K562 (cell line): ENCODE measurements around the gene PSMD1. TPM values are rescaled to one million over a fixed set of nuclear protein-coding genes. Genes with fewer than 3 reads are reported as not detected.

Experiments
- E4F1 ChIP-seq: fragments of 250-450 bp; sonication (Bioruptor Pico); IDR thresholded peaks from 2 replicates; pipeline ENCODE4 v1.5.0; 2021; ENCODE audit warnings: mild to moderate bottlenecking, borderline replicate concordance
- polyA plus RNA-seq, 8 experiments: library from polyadenylated mRNA; depleted of rRNA in 4 of 8; stranded (reverse) in 5 of 8; unstranded in 3 of 8; fragments of >200 nt; fragmentation: Nextera tagmentation in 2 of 8; fragmentation: Illumina TruSeq in 1 of 8; extraction: Ambion mirVana in 2 of 8; extraction: Trizol in 1 of 8; gene quantifications; 2 replicates each; pipeline versions ENCODE4 v1.2.1 to v1.2.3, GENCODE V29; 2011 to 2014; ENCODE audit warnings: inconsistent platforms in 1 of 8, missing spikeins in 1 of 8
- total RNA-seq, 7 experiments: library from RNA; depleted of rRNA in 6 of 7; stranded (reverse); fragments of >200 nt in 6 of 7; fragmentation: Illumina TruSeq in 2 of 7; extraction: Trizol in 2 of 7; gene quantifications; 2 replicates each; pipeline versions ENCODE4 v1.2.1 to v1.2.3, GENCODE V29; 2011 to 2021; ENCODE audit warnings: low replicate concordance in 1 of 7
- TF ChIP-seq, protein P1 (sequence below): fragments of 200-800 bp; sonication (Bioruptor generic); IDR thresholded peaks from 2 replicates; pipeline ENCODE4 v1.6.1; 2016; ENCODE audit warnings: missing genetic modification characterization, missing compliant biosample characterization

PSMD1 gene
- total and polyA plus RNA-seq, 9 of the 15 experiments (the other 6 are each of a cell fraction or from before 2014, with no cell fraction given) = 100 to 257 (median 147) TPM

- TF ChIP-seq, protein P1, sequence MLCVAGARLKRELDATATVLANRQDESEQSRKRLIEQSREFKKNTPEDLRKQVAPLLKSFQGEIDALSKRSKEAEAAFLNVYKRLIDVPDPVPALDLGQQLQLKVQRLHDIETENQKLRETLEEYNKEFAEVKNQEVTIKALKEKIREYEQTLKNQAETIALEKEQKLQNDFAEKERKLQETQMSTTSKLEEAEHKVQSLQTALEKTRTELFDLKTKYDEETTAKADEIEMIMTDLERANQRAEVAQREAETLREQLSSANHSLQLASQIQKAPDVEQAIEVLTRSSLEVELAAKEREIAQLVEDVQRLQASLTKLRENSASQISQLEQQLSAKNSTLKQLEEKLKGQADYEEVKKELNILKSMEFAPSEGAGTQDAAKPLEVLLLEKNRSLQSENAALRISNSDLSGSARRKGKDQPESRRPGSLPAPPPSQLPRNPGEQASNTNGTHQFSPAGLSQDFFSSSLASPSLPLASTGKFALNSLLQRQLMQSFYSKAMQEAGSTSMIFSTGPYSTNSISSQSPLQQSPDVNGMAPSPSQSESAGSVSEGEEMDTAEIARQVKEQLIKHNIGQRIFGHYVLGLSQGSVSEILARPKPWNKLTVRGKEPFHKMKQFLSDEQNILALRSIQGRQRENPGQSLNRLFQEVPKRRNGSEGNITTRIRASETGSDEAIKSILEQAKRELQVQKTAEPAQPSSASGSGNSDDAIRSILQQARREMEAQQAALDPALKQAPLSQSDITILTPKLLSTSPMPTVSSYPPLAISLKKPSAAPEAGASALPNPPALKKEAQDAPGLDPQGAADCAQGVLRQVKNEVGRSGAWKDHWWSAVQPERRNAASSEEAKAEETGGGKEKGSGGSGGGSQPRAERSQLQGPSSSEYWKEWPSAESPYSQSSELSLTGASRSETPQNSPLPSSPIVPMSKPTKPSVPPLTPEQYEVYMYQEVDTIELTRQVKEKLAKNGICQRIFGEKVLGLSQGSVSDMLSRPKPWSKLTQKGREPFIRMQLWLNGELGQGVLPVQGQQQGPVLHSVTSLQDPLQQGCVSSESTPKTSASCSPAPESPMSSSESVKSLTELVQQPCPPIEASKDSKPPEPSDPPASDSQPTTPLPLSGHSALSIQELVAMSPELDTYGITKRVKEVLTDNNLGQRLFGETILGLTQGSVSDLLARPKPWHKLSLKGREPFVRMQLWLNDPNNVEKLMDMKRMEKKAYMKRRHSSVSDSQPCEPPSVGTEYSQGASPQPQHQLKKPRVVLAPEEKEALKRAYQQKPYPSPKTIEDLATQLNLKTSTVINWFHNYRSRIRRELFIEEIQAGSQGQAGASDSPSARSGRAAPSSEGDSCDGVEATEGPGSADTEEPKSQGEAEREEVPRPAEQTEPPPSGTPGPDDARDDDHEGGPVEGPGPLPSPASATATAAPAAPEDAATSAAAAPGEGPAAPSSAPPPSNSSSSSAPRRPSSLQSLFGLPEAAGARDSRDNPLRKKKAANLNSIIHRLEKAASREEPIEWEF (CRISPR knock-in tag) = no peak
- TF ChIP-seq E4F1 (CRISPR knock-in tag) = no peak
Measured at GRCh38 chr2:231188506-231189170, 132.0 kb downstream of the PSMD1 start (continued).
